Osteoblast (primary cell): ENCODE data around the gene FAM227B. TPM values are rescaled to one million over a fixed set of nuclear protein-coding genes. Genes with fewer than 3 reads are reported as not detected.

Source experiments
- DNase-seq: peaks from one replicate; pipeline ENCODE4 v3.0.0; 2011; ENCODE audit warnings: low spot score, mixed read lengths; ENCODE audit not compliant: insufficient read length; ENCODE audit errors: missing footprints
- H2AFZ ChIP-seq: 2 replicates; pipeline ENCODE4 v1.6.0; 2011; ENCODE audit warnings: mild to moderate bottlenecking, low read length
- H3K27ac ChIP-seq: 2 replicates; pipeline ENCODE4 v1.5.1; 2011; ENCODE audit warnings: mild to moderate bottlenecking, low read depth, low read length, moderate library complexity
- H3K27me3 ChIP-seq: 2 replicates; pipeline ENCODE4 v1.6.0; 2012; ENCODE audit warnings: mild to moderate bottlenecking, control low read depth, inconsistent platforms, low read length, moderate library complexity; ENCODE audit not compliant: insufficient read depth
- H3K36me3 ChIP-seq: 2 replicates; pipeline ENCODE4 v1.5.1; 2011; ENCODE audit warnings: mild to moderate bottlenecking, low read length, control low read depth, moderate library complexity; ENCODE audit not compliant: insufficient read depth
- H3K4me1 ChIP-seq: 2 replicates; pipeline ENCODE4 v1.5.1; 2011; ENCODE audit warnings: mild to moderate bottlenecking, low read length, control low read depth, moderate library complexity; ENCODE audit not compliant: insufficient read depth
- H3K4me2 ChIP-seq: 2 replicates; pipeline ENCODE4 v1.6.0; 2011; ENCODE audit warnings: mild to moderate bottlenecking, low read length; ENCODE audit not compliant: insufficient read depth
- H3K4me3 ChIP-seq: fragments of 200-600 bp; sonication (generic); 3 replicates; pipeline ENCODE4 v1.5.1; 2012; ENCODE audit warnings: mild to moderate bottlenecking, low read length, inconsistent platforms; ENCODE audit not compliant: insufficient read depth
- H3K79me2 ChIP-seq: 2 replicates; pipeline ENCODE4 v1.6.0; 2012; ENCODE audit warnings: mild to moderate bottlenecking, low read length, control low read depth, inconsistent platforms; ENCODE audit not compliant: insufficient read depth
- H3K9me3 ChIP-seq: 2 replicates; pipeline ENCODE4 v1.5.1; 2011; ENCODE audit warnings: low read depth, low read length, control low read depth
- H4K20me1 ChIP-seq: 2 replicates; pipeline ENCODE4 v1.6.0; 2012; ENCODE audit warnings: mild to moderate bottlenecking, low read length, control low read depth; ENCODE audit not compliant: insufficient read depth
- total RNA-seq: library from RNA; depleted of rRNA; stranded (reverse); fragments of >200 nt; gene quantifications from 2 replicates; pipeline ENCODE4 v1.2.3, GENCODE V29; 2012
- TF ChIP-seq, protein P1 (sequence below): IDR thresholded peaks from 2 replicates; pipeline ENCODE4 v1.5.1; 2011; ENCODE audit warnings: mild to moderate bottlenecking, low read depth, low read length, moderate library complexity; ENCODE audit errors: extremely low read depth

The FAM227B gene
- total RNA-seq, 1 donor: 4.3 TPM

DNA sequence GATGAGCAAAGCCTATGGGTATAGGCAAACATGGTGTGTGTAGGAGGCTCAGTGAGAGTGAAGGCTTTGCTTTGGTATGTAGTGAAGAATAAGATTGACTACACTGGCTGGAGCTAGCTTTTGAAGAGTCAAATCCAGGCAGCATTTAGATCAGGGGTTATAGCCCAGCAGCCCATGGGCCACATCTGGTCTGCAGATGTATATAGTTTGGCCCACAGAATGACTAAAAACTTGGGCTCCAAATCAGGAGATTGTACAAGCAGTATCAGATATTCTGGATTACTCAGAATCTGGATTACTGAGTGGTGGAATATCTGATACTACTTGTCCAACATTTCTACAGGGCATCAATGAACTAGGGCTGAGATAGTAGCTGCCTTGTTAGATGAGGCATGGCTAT is 290.5 kb downstream of the FAM227B start:
- no peaks in the 10 kb centered on the region for H3K9me3 ChIP-seq
- H3K4me1 ChIP-seq: no peaks in the 10 kb centered on the region
- no peaks in the 10 kb centered on the region for H3K27me3 ChIP-seq
- H3K79me2 ChIP-seq: no peaks in the 10 kb centered on the region
- no peaks in the 10 kb centered on the region for H4K20me1 ChIP-seq
- no peak overlapping the region for H3K27ac ChIP-seq
- no peak overlapping the region for H2AFZ ChIP-seq
- H3K36me3 ChIP-seq: no peaks in the 10 kb centered on the region
- H3K4me2 ChIP-seq: no peak overlapping the region
- DNase-seq: no peak
- no peak overlapping the region for H3K4me3 ChIP-seq
- TF ChIP-seq, protein P1, sequence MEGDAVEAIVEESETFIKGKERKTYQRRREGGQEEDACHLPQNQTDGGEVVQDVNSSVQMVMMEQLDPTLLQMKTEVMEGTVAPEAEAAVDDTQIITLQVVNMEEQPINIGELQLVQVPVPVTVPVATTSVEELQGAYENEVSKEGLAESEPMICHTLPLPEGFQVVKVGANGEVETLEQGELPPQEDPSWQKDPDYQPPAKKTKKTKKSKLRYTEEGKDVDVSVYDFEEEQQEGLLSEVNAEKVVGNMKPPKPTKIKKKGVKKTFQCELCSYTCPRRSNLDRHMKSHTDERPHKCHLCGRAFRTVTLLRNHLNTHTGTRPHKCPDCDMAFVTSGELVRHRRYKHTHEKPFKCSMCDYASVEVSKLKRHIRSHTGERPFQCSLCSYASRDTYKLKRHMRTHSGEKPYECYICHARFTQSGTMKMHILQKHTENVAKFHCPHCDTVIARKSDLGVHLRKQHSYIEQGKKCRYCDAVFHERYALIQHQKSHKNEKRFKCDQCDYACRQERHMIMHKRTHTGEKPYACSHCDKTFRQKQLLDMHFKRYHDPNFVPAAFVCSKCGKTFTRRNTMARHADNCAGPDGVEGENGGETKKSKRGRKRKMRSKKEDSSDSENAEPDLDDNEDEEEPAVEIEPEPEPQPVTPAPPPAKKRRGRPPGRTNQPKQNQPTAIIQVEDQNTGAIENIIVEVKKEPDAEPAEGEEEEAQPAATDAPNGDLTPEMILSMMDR: no peak

DNA sequence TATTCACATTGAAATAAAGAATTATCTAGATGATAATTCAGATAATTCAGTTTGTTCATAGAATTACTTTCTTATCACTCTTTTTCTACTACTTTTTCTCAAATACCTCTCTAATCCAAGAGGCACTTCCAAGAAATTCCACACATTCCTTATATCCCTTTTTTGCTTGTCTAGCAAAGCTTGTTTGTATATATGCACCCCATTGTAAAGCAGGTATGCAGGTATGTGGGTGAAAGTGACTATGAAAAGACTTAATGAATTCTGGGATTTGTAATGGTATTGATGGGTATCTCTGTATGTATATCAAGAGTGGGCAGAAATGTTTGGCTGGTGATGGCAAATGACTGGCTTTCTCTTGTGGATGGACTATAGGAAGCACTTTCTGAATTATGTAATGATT is 291.7 kb downstream of the FAM227B start:
- TF ChIP-seq, protein P1: no peak
- no peak for DNase-seq
- Histone ChIP-seq H2AFZ (no peak overlapping the region), H3K27me3 (no peaks in the 10 kb centered on the region), H3K4me3 (no peak overlapping the region), H3K9me3 (no peaks in the 10 kb centered on the region), H3K4me1 (no peaks in the 10 kb centered on the region), H3K36me3 (no peaks in the 10 kb centered on the region), H3K4me2 (no peak overlapping the region), H3K79me2 (no peaks in the 10 kb centered on the region), H3K27ac (no peak overlapping the region), H4K20me1 (no peaks in the 10 kb centered on the region)

DNA sequence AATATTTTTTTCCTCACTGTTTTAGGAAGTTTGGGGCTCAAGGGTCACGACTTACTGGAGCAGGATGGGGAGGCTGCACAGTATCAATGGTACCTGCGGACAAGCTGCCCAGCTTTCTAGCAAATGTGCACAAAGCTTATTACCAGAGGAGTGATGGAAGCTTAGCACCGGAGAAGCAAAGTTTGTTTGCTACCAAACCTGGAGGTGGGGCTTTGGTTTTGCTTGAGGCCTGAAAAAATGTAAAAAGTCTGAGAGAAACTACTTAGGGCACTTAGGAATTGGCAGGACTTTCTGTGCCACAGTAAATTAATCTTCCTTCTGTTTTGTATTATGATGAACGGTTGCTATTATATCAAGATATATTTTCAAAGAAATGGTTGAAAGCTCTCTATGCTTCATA is 292.7 kb downstream of the FAM227B start:
- TF ChIP-seq, protein P1: no peak
- Histone ChIP-seq H3K79me2 (no peaks in the 10 kb centered on the region), H4K20me1 (no peaks in the 10 kb centered on the region)

DNA sequence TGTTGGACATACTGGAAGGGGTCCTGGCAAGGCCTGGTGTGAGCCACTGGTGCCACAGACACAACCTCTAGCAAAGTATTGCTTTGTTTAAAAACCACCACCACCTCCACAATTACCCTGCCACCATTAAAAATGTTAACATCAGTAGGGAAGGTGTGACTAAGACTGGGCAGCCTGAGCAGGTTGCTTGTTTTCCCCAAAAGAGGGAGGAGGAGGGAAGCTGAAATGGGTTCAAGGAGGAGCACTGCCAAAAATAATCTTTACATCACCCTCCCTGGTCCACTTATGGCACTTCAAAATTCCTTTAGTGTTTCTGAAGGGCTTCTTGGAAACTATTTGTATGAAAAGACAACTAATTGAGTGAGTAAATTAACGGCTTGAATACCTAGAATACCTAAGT is 297.4 kb downstream of the FAM227B start:
- H3K4me1 ChIP-seq: no peaks in the 10 kb centered on the region
- H3K4me2 ChIP-seq: no peak overlapping the region
- peaks cover 24% of the 10 kb centered on the region for H3K36me3 ChIP-seq
- no peak for DNase-seq
- no peak overlapping the region for H3K27ac ChIP-seq
- H3K27me3 ChIP-seq: no peaks in the 10 kb centered on the region
- H2AFZ ChIP-seq: no peak overlapping the region
- H3K79me2 ChIP-seq: peaks cover 3% of the 10 kb centered on the region
- TF ChIP-seq, protein P1: no peak
- H3K4me3 ChIP-seq: no peak overlapping the region
- H3K9me3 ChIP-seq: no peaks in the 10 kb centered on the region
- no peaks in the 10 kb centered on the region for H4K20me1 ChIP-seq

More for the DNA sequence above, 292.7 kb downstream of the FAM227B start:
- no peak overlapping the region for H2AFZ ChIP-seq
- H3K4me1 ChIP-seq: no peaks in the 10 kb centered on the region
- no peak for DNase-seq
- no peaks in the 10 kb centered on the region for H3K9me3 ChIP-seq
- no peak overlapping the region for H3K4me3 ChIP-seq
- H3K27me3 ChIP-seq: no peaks in the 10 kb centered on the region
- no peak overlapping the region for H3K27ac ChIP-seq
- no peak overlapping the region for H3K4me2 ChIP-seq
- no peaks in the 10 kb centered on the region for H3K36me3 ChIP-seq
